GM23248 (cell line): ENCODE data around the gene EMC9.

Source experiments
- EZH2 ChIP-seq: fragments of 200-600 bp; sonication (generic); IDR thresholded peaks from 2 replicates; pipeline ENCODE4 v1.6.1; 2018; ENCODE audit warnings: antibody characterized with exemption, mild to moderate bottlenecking; ENCODE audit not compliant: insufficient read depth, poor library complexity, severe bottlenecking
- EZH2phosphoT487 ChIP-seq: fragments of 200-600 bp; sonication (generic); IDR thresholded peaks from 2 replicates; pipeline ENCODE4 v1.6.1; 2018; ENCODE audit warnings: antibody characterized with exemption, moderate library complexity, mild to moderate bottlenecking, low read depth; ENCODE audit not compliant: insufficient read depth

DNA sequence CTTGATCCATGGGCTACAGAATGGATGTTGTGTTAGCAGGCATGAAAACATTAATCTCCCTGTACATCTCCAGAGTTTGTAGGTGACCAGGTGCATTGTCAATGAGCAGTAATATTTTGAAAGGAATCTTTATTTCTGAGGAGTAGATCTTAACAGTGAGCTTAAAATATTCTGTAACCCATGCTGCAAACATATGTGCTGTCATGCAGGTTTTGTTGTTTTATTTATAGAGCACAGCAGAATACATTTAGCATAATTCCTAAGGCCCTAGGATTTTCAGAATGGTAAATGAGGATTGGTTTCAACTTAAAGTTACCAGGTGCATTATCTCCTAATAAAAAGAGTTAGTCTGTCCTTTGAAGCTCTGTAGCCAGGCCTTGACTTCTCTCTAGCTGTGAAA lies 14.5 kb downstream of the EMC9 start:
- TF ChIP-seq EZH2 = no peak
- TF ChIP-seq EZH2phosphoT487 = no peak
